Sigmoid colon (tissue), 7 donors: ENCODE results near the gene NR3C2. TPM values are rescaled to one million over a fixed set of nuclear protein-coding genes. Genes with fewer than 3 reads are reported as not detected.

Experiments used
- DNase-seq: peaks from one replicate; pipeline ENCODE4 v3.0.0-alpha.2; 2019
- H3K27ac ChIP-seq, 4 donors: fragments of 200-600 bp; sonication (generic); one replicate each; pipeline ENCODE4 v1.5.1; 2016 to 2019; ENCODE audit warnings: mild to moderate bottlenecking in 1 of 4
- H3K27me3 ChIP-seq, 3 donors: fragments of 200-600 bp; sonication (generic); one replicate each; pipeline ENCODE4 v1.5.1; 2019; ENCODE audit warnings: mild to moderate bottlenecking in 1 of 3
- H3K36me3 ChIP-seq, 4 donors: fragments of 200-600 bp; sonication (generic); one replicate each; pipeline ENCODE4 v1.5.1; 2016 to 2019
- H3K4me1 ChIP-seq, 4 donors: fragments of 200-600 bp; sonication (generic); one replicate each; pipeline ENCODE4 v1.5.1; 2017 to 2019
- H3K4me3 ChIP-seq, 4 donors: fragments of 200-600 bp; sonication (generic); one replicate each; pipeline ENCODE4 v1.5.1; 2017 to 2019; ENCODE audit warnings: mild to moderate bottlenecking in 2 of 4, moderate library complexity in 1 of 4
- H3K9me3 ChIP-seq, 4 donors: fragments of 200-600 bp in 3 of 4; sonication (generic) in 3 of 4; one replicate each; pipeline versions ENCODE4 v1.5.1 to v1.6.1; 2013 to 2019
- EP300 ChIP-seq, 4 donors: sonication (generic); formaldehyde crosslinking; IDR thresholded peaks; one replicate each; pipeline ENCODE4 v1.6.1; 2017; ENCODE audit warnings: antibody characterized with exemption in 4 of 4
- POLR2A ChIP-seq, 2 donors: fragments of 450-650 bp; IDR thresholded peaks; one replicate each; pipeline ENCODE4 v1.6.1; 2016; ENCODE audit warnings: antibody characterized with exemption in 2 of 2, mild to moderate bottlenecking in 2 of 2, moderate library complexity in 2 of 2
- POLR2AphosphoS5 ChIP-seq, 4 donors: sonication (generic); formaldehyde crosslinking; IDR thresholded peaks; one replicate each; pipeline ENCODE4 v1.6.1; 2017; ENCODE audit warnings: antibody characterized with exemption in 4 of 4
- WGBS, 2 donors: extraction: QIAGEN DNeasy Blood & Tissue Kit; methylation state at CpG; one replicate each; pipeline ENCODE4 v1.1.7; 2013; 5-methylcytosine and 5-hydroxymethylcytosine counted together
- intact Hi-C: fragments of 100-400 bp; cut with DNase I; formaldehyde crosslinking; loops from one replicate; pipeline ENCODE4 v1.15.1; 2023
- polyA plus RNA-seq, 3 donors: library from polyadenylated mRNA; stranded (reverse); fragments of 200-250 nt; gene quantifications; one replicate each; pipeline ENCODE4 v1.2.3, GENCODE V29; 2013
- total RNA-seq, 4 donors: library from RNA; depleted of rRNA; stranded (reverse); fragments of >200 nt; gene quantifications; one replicate each; pipeline ENCODE4 v1.1.0, GENCODE V29; 2016
- TF ChIP-seq, protein P1 (sequence below), 4 experiments: fragments of 450-650 bp in 3 of 4; fragments of 200-600 bp in 1 of 4; IDR thresholded peaks; one replicate each; pipeline ENCODE4 v1.5.1; 2016 to 2019; ENCODE audit warnings: antibody characterized with exemption in 4 of 4, mild to moderate bottlenecking in 3 of 4, moderate library complexity in 2 of 4
- donor health status: healthy with polysubstance abuse.
- donor health status: Bipolar disorder and iron deficiency.
- donor health status: healthy.

NR3C2 gene
- total and polyA plus RNA-seq, 7 donors = 15.6 to 34.9 (median 23.4) TPM

GRCh38 chr4:148056879-148057278 lies 385.3 kb downstream of the NR3C2 start:
- Histone ChIP-seq H3K27ac (no peak overlapping the region), H3K9me3 (no peaks in the 10 kb centered on the region), H3K4me1 (peaks cover 0 to 72% (median 46%) of the 10 kb centered on the region in 4 donors), H3K36me3 (no peaks in the 10 kb centered on the region), H3K27me3 (no peaks in the 10 kb centered on the region), H3K4me3 (no peak overlapping the region)
- no peak for TF ChIP-seq POLR2AphosphoS5 (IDR thresholded peaks at IDR 0.05)
- TF ChIP-seq EP300 (IDR thresholded peaks at IDR 0.05) = no peak
- no peak for TF ChIP-seq POLR2A (IDR thresholded peaks at IDR 0.05)
- TF ChIP-seq, protein P1, sequence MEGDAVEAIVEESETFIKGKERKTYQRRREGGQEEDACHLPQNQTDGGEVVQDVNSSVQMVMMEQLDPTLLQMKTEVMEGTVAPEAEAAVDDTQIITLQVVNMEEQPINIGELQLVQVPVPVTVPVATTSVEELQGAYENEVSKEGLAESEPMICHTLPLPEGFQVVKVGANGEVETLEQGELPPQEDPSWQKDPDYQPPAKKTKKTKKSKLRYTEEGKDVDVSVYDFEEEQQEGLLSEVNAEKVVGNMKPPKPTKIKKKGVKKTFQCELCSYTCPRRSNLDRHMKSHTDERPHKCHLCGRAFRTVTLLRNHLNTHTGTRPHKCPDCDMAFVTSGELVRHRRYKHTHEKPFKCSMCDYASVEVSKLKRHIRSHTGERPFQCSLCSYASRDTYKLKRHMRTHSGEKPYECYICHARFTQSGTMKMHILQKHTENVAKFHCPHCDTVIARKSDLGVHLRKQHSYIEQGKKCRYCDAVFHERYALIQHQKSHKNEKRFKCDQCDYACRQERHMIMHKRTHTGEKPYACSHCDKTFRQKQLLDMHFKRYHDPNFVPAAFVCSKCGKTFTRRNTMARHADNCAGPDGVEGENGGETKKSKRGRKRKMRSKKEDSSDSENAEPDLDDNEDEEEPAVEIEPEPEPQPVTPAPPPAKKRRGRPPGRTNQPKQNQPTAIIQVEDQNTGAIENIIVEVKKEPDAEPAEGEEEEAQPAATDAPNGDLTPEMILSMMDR (IDR thresholded peaks at IDR 0.05) = no peak
- DNase-seq = no peak
- WGBS, 2 donors = 44 to 66% methylated on average over 6 of the region's 6 CpGs
- intact Hi-C loops = no loop called here

DNA sequence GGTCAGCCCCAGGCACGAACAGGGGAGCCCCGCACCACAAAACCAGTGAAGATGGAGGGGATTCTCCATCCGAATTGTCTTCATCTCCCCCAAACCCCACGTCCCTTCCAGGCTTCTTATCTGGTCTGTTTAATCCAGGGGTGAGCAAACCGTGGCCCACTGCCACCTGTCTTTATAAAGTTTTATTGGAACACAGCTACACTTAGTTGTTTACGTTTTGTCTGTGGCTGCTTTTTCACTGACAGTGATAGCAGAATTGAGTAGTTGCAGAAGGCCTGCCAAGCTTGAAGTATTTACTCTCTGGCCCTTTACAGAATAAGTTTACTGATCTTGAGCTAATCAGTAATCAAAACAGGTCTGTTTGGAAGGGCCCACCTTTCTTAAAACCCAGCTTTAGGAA lies 386.4 kb downstream of the NR3C2 start:
- no peaks in the 10 kb centered on the region for H3K36me3 ChIP-seq
- DNase-seq = no peak
- no peak overlapping the region for H3K4me3 ChIP-seq
- no peak for TF ChIP-seq POLR2A (IDR thresholded peaks at IDR 0.05)
- no peak for TF ChIP-seq EP300 (IDR thresholded peaks at IDR 0.05)
- no peak for TF ChIP-seq POLR2AphosphoS5 (IDR thresholded peaks at IDR 0.05)
- TF ChIP-seq, protein P1 (IDR thresholded peaks at IDR 0.05) = no peak
- no peak overlapping the region for H3K27ac ChIP-seq
- intact Hi-C loops = no loop called here
- no peaks in the 10 kb centered on the region for H3K9me3 ChIP-seq
- no peaks in the 10 kb centered on the region for H3K27me3 ChIP-seq
- 73 to 86% methylated on average over 6 of the region's 6 CpGs for WGBS, 2 donors
- H3K4me1 ChIP-seq = peaks cover 0 to 68% (median 46%) of the 10 kb centered on the region in 4 donors

DNA sequence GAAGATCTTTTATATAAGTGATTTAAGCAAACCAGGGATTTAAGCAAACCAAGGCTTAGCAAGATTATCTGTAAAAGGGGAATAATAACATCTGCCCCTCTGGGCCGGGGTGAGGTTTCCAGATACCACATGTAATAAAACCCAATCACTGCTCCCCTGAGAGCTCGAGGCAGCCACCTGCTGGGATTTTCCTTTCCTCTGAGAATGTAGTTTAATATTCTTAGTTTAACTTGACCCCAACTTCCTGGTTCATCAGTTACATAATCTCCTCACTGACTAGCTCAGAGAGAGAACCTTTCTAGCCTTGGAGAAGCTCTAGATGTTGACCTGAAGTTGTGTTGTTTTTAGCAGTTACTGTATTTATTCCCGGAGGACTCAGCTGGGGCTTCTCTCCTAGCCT lies 387.9 kb downstream of the NR3C2 start:
- Histone ChIP-seq H3K27ac (peak overlapping the region in 1 of 4 donors; percentile 7), H3K4me3 (no peak overlapping the region), H3K36me3 (no peaks in the 10 kb centered on the region), H3K4me1 (peaks cover 0 to 62% (median 45%) of the 10 kb centered on the region in 4 donors), H3K9me3 (no peaks in the 10 kb centered on the region), H3K27me3 (no peaks in the 10 kb centered on the region)
- WGBS, 2 donors = 23 to 36% methylated on average over 3 of the region's 3 CpGs
- DNase-seq = no peak
- TF ChIP-seq EP300 (IDR thresholded peaks at IDR 0.05) (no peak), POLR2AphosphoS5 (IDR thresholded peaks at IDR 0.05) (no peak), POLR2A (IDR thresholded peaks at IDR 0.05) (no peak)
- TF ChIP-seq, protein P1 (IDR thresholded peaks at IDR 0.05) = no peak
- intact Hi-C loops = loop anchor here (5.0 kb wide), 1 partner anchor 33 kb away; no protein-coding TSS in a partner anchor

DNA sequence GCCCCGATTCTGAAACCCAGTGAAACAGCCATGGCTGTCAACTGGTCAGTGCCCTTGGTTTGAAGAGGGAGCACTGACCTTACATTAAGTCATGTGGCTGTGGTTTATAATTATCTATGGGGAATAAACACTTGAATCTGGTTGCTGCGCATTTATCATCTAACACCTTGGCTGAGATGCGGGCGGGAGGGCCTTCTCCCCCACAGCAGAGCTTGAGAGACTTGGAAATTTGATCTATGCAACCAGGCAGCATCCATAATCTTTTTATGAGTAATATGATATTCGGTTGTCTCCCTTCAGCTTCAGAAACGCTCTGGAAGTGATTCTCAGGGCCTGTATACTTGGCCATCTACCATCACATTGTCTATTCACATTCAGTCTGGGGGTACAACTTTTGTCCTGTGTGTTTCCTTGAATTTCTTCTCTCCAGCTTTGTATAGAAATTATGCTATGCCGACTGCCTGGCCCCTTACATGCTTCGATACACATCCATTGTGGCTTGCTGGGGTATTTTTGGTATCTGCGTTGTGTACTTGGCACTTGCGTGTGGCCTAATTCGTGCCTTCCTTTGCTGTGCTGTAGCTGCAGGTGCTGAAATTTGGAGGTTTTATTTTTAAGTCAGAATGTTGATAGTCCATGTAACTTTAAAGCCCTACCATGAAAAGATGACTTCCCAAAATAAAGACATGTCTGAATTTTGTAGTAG lies 388.8 kb downstream of the NR3C2 start:
- no peaks in the 10 kb centered on the region for H3K27me3 ChIP-seq
- no peaks in the 10 kb centered on the region for H3K9me3 ChIP-seq
- H3K27ac ChIP-seq = peak overlapping the region in 2 of 4 donors; percentile 7 to 18
- peaks cover 0 to 64% (median 44%) of the 10 kb centered on the region in 4 donors for H3K4me1 ChIP-seq
- TF ChIP-seq, protein P1 (IDR thresholded peaks at IDR 0.05) = no peak
- TF ChIP-seq POLR2AphosphoS5 (IDR thresholded peaks at IDR 0.05) = no peak
- no peak for DNase-seq
- H3K36me3 ChIP-seq = peaks cover 0 to 3% (median 0%) of the 10 kb centered on the region in 4 donors
- no peak overlapping the region for H3K4me3 ChIP-seq
- 86 to 94% methylated on average over 11 of the region's 11 CpGs for WGBS, 2 donors
- intact Hi-C loops = loop anchor here (5.0 kb wide), 1 partner anchor 34 kb away; no protein-coding TSS in a partner anchor
